SH-SY5Y (cell line): Measurements from ENCODE around the gene SPON2.

Experiments used
- GATA2 ChIP-seq: IDR thresholded peaks from 2 replicates; pipeline ENCODE4 v1.6.1; 2011; ENCODE audit warnings: mild to moderate bottlenecking, low read depth, low read length
- GATA3 ChIP-seq: IDR thresholded peaks from 2 replicates; pipeline ENCODE4 v1.6.1; 2011; ENCODE audit warnings: low read depth, mild to moderate bottlenecking, low read length, moderate library complexity

GRCh38 chr4:1209821-1210220 lies 37.4 kb upstream of the SPON2 start:
- TF ChIP-seq GATA2 (no peak), GATA3 (no peak)
